ENCODE data around the gene FMN1.
"Not testable (repeated sequence)": the region's sequence is repeated elsewhere in the genome, so short reads cannot be mapped to it uniquely, and the experiment has no call there.

FMN1 gene

GRCh38 chr15:32846671-32847070 is 347.8 kb downstream of the FMN1 start:
- H3K36me3 ChIP-seq (ENCODE audit: control insufficient read depth in 1 of 2, insufficient read depth in 2 of 2, low read length in 2 of 2); H3K27me3 ChIP-seq (ENCODE audit: low read depth, low read length); H3K9me3 ChIP-seq (ENCODE audit: control insufficient read depth in 1 of 2, low read length in 2 of 2); H3K4me3 ChIP-seq (ENCODE audit: low read depth in 1 of 2, low read length in 2 of 2); H3K27ac ChIP-seq (ENCODE audit: low read length); H3K4me1 ChIP-seq (ENCODE audit: control insufficient read depth in 1 of 2, insufficient read depth in 2 of 2, low read length in 2 of 2): not testable (repeated sequence)

- Histone ChIP-seq H3K4me1 (ENCODE audit: control insufficient read depth in 1 of 2, insufficient read depth in 2 of 2, low read length in 2 of 2) (peaks cover 0 to 10% of the 10 kb centered on the region in 2 donors), H3K9me3 (ENCODE audit: control insufficient read depth in 1 of 2, low read length in 2 of 2) (no peaks in the 10 kb centered on the region), H3K27ac (ENCODE audit: low read length) (no peak overlapping the region), H3K36me3 (ENCODE audit: control insufficient read depth in 1 of 2, insufficient read depth in 2 of 2, low read length in 2 of 2) (no peaks in the 10 kb centered on the region), H3K4me3 (ENCODE audit: low read depth in 1 of 2, low read length in 2 of 2) (no peak overlapping the region), H3K27me3 (ENCODE audit: low read depth, low read length) (no peaks in the 10 kb centered on the region)
Measured at GRCh38 chr15:32844118-32844711, 350.3 kb downstream of the FMN1 start.

GRCh38 chr15:32843219-32843815 is 351.2 kb downstream of the FMN1 start:
- H3K9me3 ChIP-seq (ENCODE audit: control insufficient read depth in 1 of 2, low read length in 2 of 2): no peaks in the 10 kb centered on the region
- no peaks in the 10 kb centered on the region for H3K27me3 ChIP-seq (ENCODE audit: low read depth, low read length)
- H3K27ac ChIP-seq (ENCODE audit: low read length): no peak overlapping the region
- H3K36me3 ChIP-seq (ENCODE audit: control insufficient read depth in 1 of 2, insufficient read depth in 2 of 2, low read length in 2 of 2): no peaks in the 10 kb centered on the region
- no peak overlapping the region for H3K4me3 ChIP-seq (ENCODE audit: low read depth in 1 of 2, low read length in 2 of 2)
- H3K4me1 ChIP-seq (ENCODE audit: control insufficient read depth in 1 of 2, insufficient read depth in 2 of 2, low read length in 2 of 2): peaks cover 0 to 18% of the 10 kb centered on the region in 2 donors

- Histone ChIP-seq H3K4me1 (ENCODE audit: control insufficient read depth in 1 of 2, insufficient read depth in 2 of 2, low read length in 2 of 2) (peaks cover 0 to 18% of the 10 kb centered on the region in 2 donors), H3K9me3 (ENCODE audit: control insufficient read depth in 1 of 2, low read length in 2 of 2) (no peaks in the 10 kb centered on the region), H3K27ac (ENCODE audit: low read length) (no peak overlapping the region), H3K27me3 (ENCODE audit: low read depth, low read length) (no peaks in the 10 kb centered on the region), H3K4me3 (ENCODE audit: low read depth in 1 of 2, low read length in 2 of 2) (no peak overlapping the region), H3K36me3 (ENCODE audit: control insufficient read depth in 1 of 2, insufficient read depth in 2 of 2, low read length in 2 of 2) (no peaks in the 10 kb centered on the region)
Measured at GRCh38 chr15:32842081-32842480, 352.4 kb downstream of the FMN1 start.

- H3K4me3 ChIP-seq (ENCODE audit: low read depth in 1 of 2, low read length in 2 of 2): no peak overlapping the region
- H3K27me3 ChIP-seq (ENCODE audit: low read depth, low read length): no peaks in the 10 kb centered on the region
- H3K36me3 ChIP-seq (ENCODE audit: control insufficient read depth in 1 of 2, insufficient read depth in 2 of 2, low read length in 2 of 2): no peaks in the 10 kb centered on the region
- H3K27ac ChIP-seq (ENCODE audit: low read length): peak overlapping the region; percentile 73
- H3K4me1 ChIP-seq (ENCODE audit: control insufficient read depth in 1 of 2, insufficient read depth in 2 of 2, low read length in 2 of 2): peaks cover 0 to 18% of the 10 kb centered on the region in 2 donors
- no peaks in the 10 kb centered on the region for H3K9me3 ChIP-seq (ENCODE audit: control insufficient read depth in 1 of 2, low read length in 2 of 2)
Measured at GRCh38 chr15:32840507-32841245, 353.8 kb downstream of the FMN1 start.

GRCh38 chr15:32838820-32839219 is 355.7 kb downstream of the FMN1 start:
- no peak overlapping the region for H3K27ac ChIP-seq (ENCODE audit: low read length)

GRCh38 chr15:32838338-32838737 is 356.2 kb downstream of the FMN1 start:
- Histone ChIP-seq H3K36me3 (ENCODE audit: control insufficient read depth in 1 of 2, insufficient read depth in 2 of 2, low read length in 2 of 2) (no peaks in the 10 kb centered on the region), H3K9me3 (ENCODE audit: control insufficient read depth in 1 of 2, low read length in 2 of 2) (no peaks in the 10 kb centered on the region), H3K4me1 (ENCODE audit: control insufficient read depth in 1 of 2, insufficient read depth in 2 of 2, low read length in 2 of 2) (peaks cover 0 to 18% of the 10 kb centered on the region in 2 donors), H3K4me3 (ENCODE audit: low read depth in 1 of 2, low read length in 2 of 2) (no peak overlapping the region), H3K27me3 (ENCODE audit: low read depth, low read length) (no peaks in the 10 kb centered on the region), H3K27ac (ENCODE audit: low read length) (no peak overlapping the region)

More at GRCh38 chr15:32838820-32839219, 355.7 kb downstream of the FMN1 start:
- Histone ChIP-seq H3K4me3 (ENCODE audit: low read depth in 1 of 2, low read length in 2 of 2) (no peak overlapping the region), H3K27me3 (ENCODE audit: low read depth, low read length) (no peaks in the 10 kb centered on the region), H3K9me3 (ENCODE audit: control insufficient read depth in 1 of 2, low read length in 2 of 2) (no peaks in the 10 kb centered on the region), H3K4me1 (ENCODE audit: control insufficient read depth in 1 of 2, insufficient read depth in 2 of 2, low read length in 2 of 2) (peaks cover 0 to 18% of the 10 kb centered on the region in 2 donors), H3K36me3 (ENCODE audit: control insufficient read depth in 1 of 2, insufficient read depth in 2 of 2, low read length in 2 of 2) (no peaks in the 10 kb centered on the region)

GRCh38 chr15:32837935-32838334 is 356.6 kb downstream of the FMN1 start:
- H3K4me1 ChIP-seq (ENCODE audit: control insufficient read depth in 1 of 2, insufficient read depth in 2 of 2, low read length in 2 of 2): peaks cover 0 to 18% of the 10 kb centered on the region in 2 donors
- no peaks in the 10 kb centered on the region for H3K36me3 ChIP-seq (ENCODE audit: control insufficient read depth in 1 of 2, insufficient read depth in 2 of 2, low read length in 2 of 2)
- no peaks in the 10 kb centered on the region for H3K9me3 ChIP-seq (ENCODE audit: control insufficient read depth in 1 of 2, low read length in 2 of 2)
- H3K27ac ChIP-seq (ENCODE audit: low read length): no peak overlapping the region
- H3K4me3 ChIP-seq (ENCODE audit: low read depth in 1 of 2, low read length in 2 of 2): no peak overlapping the region
- H3K27me3 ChIP-seq (ENCODE audit: low read depth, low read length): no peaks in the 10 kb centered on the region

- no peaks in the 10 kb centered on the region for H3K27me3 ChIP-seq (ENCODE audit: low read depth, low read length)
- H3K4me1 ChIP-seq (ENCODE audit: control insufficient read depth in 1 of 2, insufficient read depth in 2 of 2, low read length in 2 of 2): peaks cover 0 to 16% of the 10 kb centered on the region in 2 donors
- H3K9me3 ChIP-seq (ENCODE audit: control insufficient read depth in 1 of 2, low read length in 2 of 2): no peaks in the 10 kb centered on the region
- no peak overlapping the region for H3K4me3 ChIP-seq (ENCODE audit: low read depth in 1 of 2, low read length in 2 of 2)
- H3K36me3 ChIP-seq (ENCODE audit: control insufficient read depth in 1 of 2, insufficient read depth in 2 of 2, low read length in 2 of 2): no peaks in the 10 kb centered on the region
- no peak overlapping the region for H3K27ac ChIP-seq (ENCODE audit: low read length)
Measured at GRCh38 chr15:32834156-32834555, 360.4 kb downstream of the FMN1 start.

GRCh38 chr15:32833379-32833821 is 361.1 kb downstream of the FMN1 start:
- peaks cover 0 to 10% of the 10 kb centered on the region in 2 donors for H3K4me1 ChIP-seq (ENCODE audit: control insufficient read depth in 1 of 2, insufficient read depth in 2 of 2, low read length in 2 of 2)
- no peaks in the 10 kb centered on the region for H3K9me3 ChIP-seq (ENCODE audit: control insufficient read depth in 1 of 2, low read length in 2 of 2)
- H3K27ac ChIP-seq (ENCODE audit: low read length): no peak overlapping the region
- no peaks in the 10 kb centered on the region for H3K36me3 ChIP-seq (ENCODE audit: control insufficient read depth in 1 of 2, insufficient read depth in 2 of 2, low read length in 2 of 2)
- H3K27me3 ChIP-seq (ENCODE audit: low read depth, low read length): no peaks in the 10 kb centered on the region
- H3K4me3 ChIP-seq (ENCODE audit: low read depth in 1 of 2, low read length in 2 of 2): no peak overlapping the region

GRCh38 chr15:32831485-32831884 is 363.0 kb downstream of the FMN1 start:
- Histone ChIP-seq H3K4me3 (ENCODE audit: low read depth in 1 of 2, low read length in 2 of 2) (no peak overlapping the region), H3K9me3 (ENCODE audit: control insufficient read depth in 1 of 2, low read length in 2 of 2) (no peaks in the 10 kb centered on the region), H3K27ac (ENCODE audit: low read length) (no peak overlapping the region), H3K4me1 (ENCODE audit: control insufficient read depth in 1 of 2, insufficient read depth in 2 of 2, low read length in 2 of 2) (peaks cover 0 to 9% of the 10 kb centered on the region in 2 donors), H3K36me3 (ENCODE audit: control insufficient read depth in 1 of 2, insufficient read depth in 2 of 2, low read length in 2 of 2) (no peaks in the 10 kb centered on the region), H3K27me3 (ENCODE audit: low read depth, low read length) (no peaks in the 10 kb centered on the region)

Data from muscle layer of duodenum (tissue), 2 donors.